ENCODE results near the gene ZNF724.
"Not testable (repeated sequence)": the region's sequence is repeated elsewhere in the genome, so short reads cannot be mapped to it uniquely, and the experiment has no call there.

The ZNF724 gene

GRCh38 chr19:23255700-23256099 lies 5.5 kb upstream of the ZNF724 start:
- Histone ChIP-seq H3K27ac (no peak overlapping the region), H3K4me2 (no peak overlapping the region), H2AFZ (ENCODE audit: low read depth) (no peak overlapping the region), H3K9ac (no peak overlapping the region), H4K20me1 (ENCODE audit: insufficient read depth) (no peaks in the 10 kb centered on the region), H3K27me3 (ENCODE audit: insufficient read depth, low read depth) (no peaks in the 10 kb centered on the region), H3K4me1 (ENCODE audit: low read depth, poor library complexity, severe bottlenecking) (no peaks in the 10 kb centered on the region), H3K4me3 (IDR thresholded peaks at IDR 0.05; ENCODE audit: insufficient read depth, low read depth, low read length) (no peak overlapping the region), H3K36me3 (ENCODE audit: insufficient read depth) (no peaks in the 10 kb centered on the region), H3K79me2 (ENCODE audit: insufficient read depth, low read depth) (no peaks in the 10 kb centered on the region)
- no peak for TF ChIP-seq CTCF (conservative IDR thresholded peaks at IDR 0.05; ENCODE audit: low read depth, low read length)

GRCh38 chr19:23254141-23254910 lies 4.1 kb upstream of the ZNF724 start:
- TF ChIP-seq CTCF (conservative IDR thresholded peaks at IDR 0.05; ENCODE audit: low read depth, low read length), result no peak
- no peaks in the 10 kb centered on the region for H3K36me3 ChIP-seq (ENCODE audit: insufficient read depth)
- no peak overlapping the region for H3K9ac ChIP-seq
- no peaks in the 10 kb centered on the region for H3K4me1 ChIP-seq (ENCODE audit: low read depth, poor library complexity, severe bottlenecking)
- H4K20me1 ChIP-seq (ENCODE audit: insufficient read depth), result no peaks in the 10 kb centered on the region
- no peaks in the 10 kb centered on the region for H3K79me2 ChIP-seq (ENCODE audit: insufficient read depth, low read depth)
- no peak overlapping the region for H3K4me3 ChIP-seq (IDR thresholded peaks at IDR 0.05; ENCODE audit: insufficient read depth, low read depth, low read length)
- no peaks in the 10 kb centered on the region for H3K27me3 ChIP-seq (ENCODE audit: insufficient read depth, low read depth)
- no peak overlapping the region for H3K27ac ChIP-seq
- no peak overlapping the region for H2AFZ ChIP-seq (ENCODE audit: low read depth)
- H3K4me2 ChIP-seq, result no peak overlapping the region

GRCh38 chr19:23253256-23253655 lies 3.1 kb upstream of the ZNF724 start:
- not testable (repeated sequence) for H3K4me3 ChIP-seq (IDR thresholded peaks at IDR 0.05; ENCODE audit: insufficient read depth, low read depth, low read length); H3K9ac ChIP-seq; H2AFZ ChIP-seq (ENCODE audit: low read depth); H3K27me3 ChIP-seq (ENCODE audit: insufficient read depth, low read depth); H3K4me1 ChIP-seq (ENCODE audit: low read depth, poor library complexity, severe bottlenecking); H4K20me1 ChIP-seq (ENCODE audit: insufficient read depth); H3K4me2 ChIP-seq; H3K27ac ChIP-seq; H3K36me3 ChIP-seq (ENCODE audit: insufficient read depth); H3K79me2 ChIP-seq (ENCODE audit: insufficient read depth, low read depth)

GRCh38 chr19:23241419-23241818 lies 8.8 kb downstream of the ZNF724 start:
- Histone ChIP-seq H3K4me2 (no peak overlapping the region), H3K27me3 (ENCODE audit: insufficient read depth, low read depth) (no peaks in the 10 kb centered on the region), H3K36me3 (ENCODE audit: insufficient read depth) (no peaks in the 10 kb centered on the region), H4K20me1 (ENCODE audit: insufficient read depth) (no peaks in the 10 kb centered on the region), H3K9ac (no peak overlapping the region), H3K4me1 (ENCODE audit: low read depth, poor library complexity, severe bottlenecking) (no peaks in the 10 kb centered on the region), H2AFZ (ENCODE audit: low read depth) (no peak overlapping the region), H3K4me3 (IDR thresholded peaks at IDR 0.05; ENCODE audit: insufficient read depth, low read depth, low read length) (no peak overlapping the region), H3K79me2 (ENCODE audit: insufficient read depth, low read depth) (no peaks in the 10 kb centered on the region), H3K27ac (no peak overlapping the region)
- no peak for TF ChIP-seq CTCF (conservative IDR thresholded peaks at IDR 0.05; ENCODE audit: low read depth, low read length)

- no peaks in the 10 kb centered on the region for H3K27me3 ChIP-seq (ENCODE audit: insufficient read depth, low read depth)
- H3K79me2 ChIP-seq (ENCODE audit: insufficient read depth, low read depth), result no peaks in the 10 kb centered on the region
- no peak overlapping the region for H3K27ac ChIP-seq
- H3K4me2 ChIP-seq, result no peak overlapping the region
- H3K4me1 ChIP-seq (ENCODE audit: low read depth, poor library complexity, severe bottlenecking), result no peaks in the 10 kb centered on the region
- TF ChIP-seq CTCF (conservative IDR thresholded peaks at IDR 0.05; ENCODE audit: low read depth, low read length), result no peak
- H3K36me3 ChIP-seq (ENCODE audit: insufficient read depth), result no peaks in the 10 kb centered on the region
- H3K9ac ChIP-seq, result no peak overlapping the region
- no peaks in the 10 kb centered on the region for H4K20me1 ChIP-seq (ENCODE audit: insufficient read depth)
- H3K4me3 ChIP-seq (IDR thresholded peaks at IDR 0.05; ENCODE audit: insufficient read depth, low read depth, low read length), result no peak overlapping the region
- no peak overlapping the region for H2AFZ ChIP-seq (ENCODE audit: low read depth)
Observed at GRCh38 chr19:23222998-23223652, 27.1 kb downstream of the ZNF724 start.
